ENCODE results near the gene NR1H4. TPM values are rescaled to one million over a fixed set of nuclear protein-coding genes. Genes with fewer than 3 reads are reported as not detected.
"Not testable (repeated sequence)": the region's sequence is repeated elsewhere in the genome, so short reads cannot be mapped to it uniquely, and the experiment has no call there.

NR1H4 gene
- total RNA-seq, 2 donors from 2014 or later, result not detected

- Mint-ChIP-seq H3K36me3 (no peaks in the 10 kb centered on the region), H3K9me3 (peaks cover 0 to 5% of the 10 kb centered on the region in 2 donors), H3K27ac (no peak overlapping the region)
- DNase-seq (ENCODE audit: low spot score in 2 of 2) (no peak), ATAC-seq (no peak)
Measured at GRCh38 chr12:100529756-100530350, 56.2 kb downstream of the NR1H4 start.

DNA sequence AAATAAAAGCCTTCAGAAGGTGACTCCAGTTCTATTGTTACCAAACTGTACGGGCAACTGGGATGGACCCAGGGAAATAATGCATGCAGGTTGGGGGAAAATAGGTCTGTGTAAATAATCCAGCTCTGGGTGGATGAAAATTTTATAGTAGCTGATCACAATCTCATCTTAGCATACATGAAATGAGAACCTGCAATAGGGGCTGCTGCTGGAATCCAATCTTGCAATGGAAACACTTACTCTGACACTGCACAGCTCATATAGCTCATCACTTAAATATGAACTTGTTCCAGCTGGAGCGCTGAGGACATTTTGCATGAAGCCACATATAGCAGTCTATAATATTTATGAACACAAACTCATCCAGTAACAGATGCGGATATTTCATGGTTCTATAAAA lies 59.7 kb downstream of the NR1H4 start:
- Mint-ChIP-seq H3K9me3 (peaks cover 0 to 5% of the 10 kb centered on the region in 2 donors), H3K27ac (no peak overlapping the region), H3K36me3 (no peaks in the 10 kb centered on the region)
- no peak for DNase-seq (ENCODE audit: low spot score in 2 of 2)
- no peak for ATAC-seq

DNA sequence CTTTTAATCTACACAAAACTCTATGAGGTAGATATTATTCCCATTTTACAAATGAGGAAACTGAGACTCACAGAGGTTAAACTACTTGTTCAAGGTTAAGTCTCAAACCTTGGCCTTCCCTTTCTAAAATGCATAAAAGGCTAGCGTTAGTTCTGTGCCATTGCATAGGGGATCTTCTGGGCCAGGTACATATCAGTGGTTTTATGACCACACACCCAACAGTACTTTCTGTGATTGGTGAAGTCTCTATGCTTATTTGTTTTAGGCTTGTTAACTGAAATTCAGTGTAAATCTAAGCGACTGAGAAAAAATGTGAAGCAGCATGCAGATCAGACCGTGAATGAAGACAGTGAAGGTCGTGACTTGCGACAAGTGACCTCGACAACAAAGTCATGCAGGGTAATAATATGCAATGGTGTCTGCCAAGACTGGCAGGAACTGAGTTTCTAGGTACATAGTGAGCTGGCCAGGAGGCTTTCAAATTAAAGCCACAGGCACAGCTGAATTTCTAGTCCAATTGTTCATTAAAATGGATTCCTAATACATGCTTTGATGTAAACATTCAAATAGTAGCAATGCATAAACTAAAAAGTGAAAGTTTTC lies 61.1 kb downstream of the NR1H4 start:
- Mint-ChIP-seq H3K9me3 (no peaks in the 10 kb centered on the region), H3K27ac (no peak overlapping the region), H3K36me3 (no peaks in the 10 kb centered on the region)
- DNase-seq (ENCODE audit: low spot score in 2 of 2) (no peak), ATAC-seq (no peak)

DNA sequence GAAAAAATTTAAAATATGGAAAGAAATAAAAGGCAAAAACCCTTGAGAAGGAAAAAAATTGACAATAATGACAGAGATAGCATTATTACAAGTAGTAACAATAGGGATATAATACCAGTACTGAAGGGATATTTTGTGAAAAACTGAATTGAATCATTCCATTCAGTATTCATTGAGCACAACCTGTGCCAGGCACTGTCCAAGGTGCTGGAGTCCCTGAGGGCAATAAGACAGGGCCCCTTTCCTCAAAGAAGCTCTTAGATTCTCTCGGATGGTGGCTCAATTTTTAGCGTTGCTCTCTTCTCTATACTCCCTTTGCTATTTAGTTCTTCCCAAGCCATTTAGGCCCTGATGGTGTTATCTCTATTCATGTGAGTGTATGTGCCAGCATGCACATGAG lies 65.5 kb downstream of the NR1H4 start:
- Mint-ChIP-seq H3K36me3 (no peaks in the 10 kb centered on the region), H3K9me3 (no peaks in the 10 kb centered on the region), H3K27ac (no peak overlapping the region)
- ATAC-seq (no peak), DNase-seq (ENCODE audit: low spot score in 2 of 2) (peak in 1 of 2 donors; percentile 3)

- ATAC-seq, result no peak
- no peak for DNase-seq (ENCODE audit: low spot score in 2 of 2)
- no peak overlapping the region for H3K27ac Mint-ChIP-seq
- no peaks in the 10 kb centered on the region for H3K9me3 Mint-ChIP-seq
- no peaks in the 10 kb centered on the region for H3K36me3 Mint-ChIP-seq
Measured at GRCh38 chr12:100544165-100544564, 70.5 kb downstream of the NR1H4 start.

DNA sequence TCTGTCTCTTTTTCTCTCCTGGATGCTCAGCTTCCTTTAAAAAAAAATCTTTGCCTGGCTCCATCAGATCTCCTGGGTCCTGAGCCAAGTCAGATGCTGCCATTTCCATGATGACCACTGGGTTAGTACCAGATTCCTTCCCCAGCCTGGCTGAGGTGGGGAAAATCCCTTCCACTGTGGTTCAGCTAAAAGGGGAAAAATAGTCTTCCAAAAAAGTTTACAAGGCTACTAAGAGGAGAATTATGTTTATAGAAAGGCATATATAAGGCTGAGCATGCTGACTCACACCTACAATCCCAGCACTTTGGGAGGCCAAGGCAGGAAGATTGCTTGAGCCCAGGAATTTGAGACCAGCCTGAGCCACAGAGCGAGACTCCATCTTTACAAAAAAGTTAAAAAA lies 71.4 kb downstream of the NR1H4 start:
- Mint-ChIP-seq H3K36me3 (no peaks in the 10 kb centered on the region), H3K27ac (no peak overlapping the region), H3K9me3 (no peaks in the 10 kb centered on the region)
- DNase-seq (ENCODE audit: low spot score in 2 of 2) (no peak), ATAC-seq (no peak)

GRCh38 chr12:100553936-100554335 lies 80.3 kb downstream of the NR1H4 start:
- ATAC-seq (no peak), DNase-seq (ENCODE audit: low spot score in 2 of 2) (no peak)
- no peak overlapping the region for H3K27ac Mint-ChIP-seq
- H3K9me3 Mint-ChIP-seq, result no peaks in the 10 kb centered on the region
- no peaks in the 10 kb centered on the region for H3K36me3 Mint-ChIP-seq

DNA sequence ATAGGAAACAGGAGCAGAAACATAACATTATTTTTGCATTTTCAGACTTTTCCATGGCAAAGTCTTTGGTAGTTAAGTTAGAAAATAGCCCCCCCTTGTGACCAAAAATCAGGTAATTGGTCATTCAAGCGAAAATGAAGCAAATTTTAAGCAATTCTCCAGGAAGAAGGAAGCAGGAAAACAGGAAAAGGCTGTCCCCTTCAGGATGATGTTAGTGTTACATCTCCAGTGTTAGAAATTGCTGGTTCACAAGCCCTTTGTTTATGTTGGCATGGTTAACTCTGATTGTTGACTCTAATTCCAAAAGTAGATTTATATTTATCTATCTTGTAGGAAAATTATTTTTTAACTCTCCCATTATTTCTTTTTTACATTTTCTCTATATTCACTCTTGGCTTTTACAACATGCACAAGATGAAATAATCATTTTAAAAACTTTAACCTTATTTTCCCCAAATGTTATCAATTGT lies 81.0 kb downstream of the NR1H4 start:
- DNase-seq (ENCODE audit: low spot score in 2 of 2) (no peak), ATAC-seq (no peak)
- no peak overlapping the region for H3K27ac Mint-ChIP-seq
- no peaks in the 10 kb centered on the region for H3K36me3 Mint-ChIP-seq
- H3K9me3 Mint-ChIP-seq, result no peaks in the 10 kb centered on the region

- ATAC-seq (no peak), DNase-seq (ENCODE audit: low spot score in 2 of 2) (no peak)
- Mint-ChIP-seq H3K36me3 (no peaks in the 10 kb centered on the region), H3K9me3 (no peaks in the 10 kb centered on the region), H3K27ac (no peak overlapping the region)
Measured at GRCh38 chr12:100555722-100556121, 82.1 kb downstream of the NR1H4 start.

DNA sequence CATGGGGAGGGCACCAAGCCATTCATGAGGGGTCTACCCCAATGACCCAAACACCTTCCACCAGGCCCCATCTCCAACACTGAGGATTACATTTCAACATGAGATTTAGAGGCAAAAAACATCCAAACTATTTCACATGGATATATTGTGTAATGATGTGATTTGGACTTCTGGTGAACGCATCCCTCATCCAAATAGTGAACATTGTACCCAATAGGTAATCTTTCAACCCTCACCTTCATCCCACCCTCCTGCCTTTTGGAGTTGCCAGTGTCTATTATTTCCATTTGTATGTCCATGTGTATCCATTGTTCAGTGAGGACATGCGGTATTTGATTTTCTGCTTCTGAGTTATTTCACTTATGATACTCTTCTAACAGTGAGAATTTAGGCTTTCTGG lies 83.7 kb downstream of the NR1H4 start:
- ATAC-seq (no peak), DNase-seq (ENCODE audit: low spot score in 2 of 2) (no peak)
- Mint-ChIP-seq H3K36me3 (no peaks in the 10 kb centered on the region), H3K9me3 (no peaks in the 10 kb centered on the region), H3K27ac (no peak overlapping the region)

GRCh38 chr12:100559261-100559660 lies 85.6 kb downstream of the NR1H4 start:
- not testable (repeated sequence) for DNase-seq (ENCODE audit: low spot score in 2 of 2); H3K27ac Mint-ChIP-seq; H3K9me3 Mint-ChIP-seq; ATAC-seq; H3K36me3 Mint-ChIP-seq

DNA sequence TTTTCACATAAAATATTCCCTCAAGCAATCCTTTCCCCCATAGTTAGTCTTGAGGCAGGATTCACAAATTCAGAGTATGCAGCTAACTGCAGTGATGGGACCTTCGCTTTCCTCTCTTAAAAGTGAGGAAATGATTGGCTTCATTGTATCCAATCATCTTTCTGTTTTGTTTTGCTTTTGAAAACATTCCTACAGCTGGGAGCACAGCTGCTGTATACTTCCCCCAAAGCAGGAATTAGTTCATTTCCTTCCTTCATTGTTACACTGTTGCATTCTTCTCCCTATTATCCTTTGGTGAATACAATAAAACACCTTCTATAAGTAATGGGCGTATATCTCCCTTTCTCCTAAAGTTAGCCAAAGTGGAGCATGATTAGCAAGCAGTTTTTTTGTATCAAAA lies 90.4 kb downstream of the NR1H4 start:
- H3K36me3 Mint-ChIP-seq, result no peaks in the 10 kb centered on the region
- no peaks in the 10 kb centered on the region for H3K9me3 Mint-ChIP-seq
- H3K27ac Mint-ChIP-seq, result no peak overlapping the region
- ATAC-seq, result no peak
- DNase-seq (ENCODE audit: low spot score in 2 of 2), result no peak

DNA sequence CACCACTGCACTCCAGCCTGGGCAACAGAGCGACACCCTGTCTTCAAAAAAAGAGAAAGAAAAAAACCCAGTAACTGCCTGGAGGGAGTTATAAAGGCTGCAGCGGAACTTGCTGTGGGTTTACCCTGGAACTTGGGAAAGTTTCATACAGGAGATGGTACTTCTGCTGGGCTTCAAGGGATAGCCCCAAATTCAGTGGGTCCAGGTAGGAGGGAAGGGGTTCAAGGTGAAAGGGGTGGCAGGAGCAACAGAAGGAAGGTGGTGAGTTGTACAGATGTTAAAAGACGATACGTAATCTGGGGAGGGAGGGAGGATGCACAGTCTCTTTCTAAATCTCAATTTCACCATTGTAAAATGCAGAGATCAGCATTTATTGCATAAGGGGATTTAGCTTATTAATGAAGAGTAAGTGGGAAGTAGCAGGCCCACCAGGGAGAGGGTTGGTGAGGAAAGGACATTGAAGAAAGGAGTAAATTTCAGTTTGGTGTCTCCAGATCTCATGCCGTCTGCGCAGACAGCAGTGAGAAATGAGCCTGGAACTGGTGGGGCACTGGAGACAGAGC lies 91.3 kb downstream of the NR1H4 start:
- Mint-ChIP-seq H3K27ac (no peak overlapping the region), H3K9me3 (no peaks in the 10 kb centered on the region), H3K36me3 (no peaks in the 10 kb centered on the region)
- ATAC-seq (no peak), DNase-seq (ENCODE audit: low spot score in 2 of 2) (no peak)

DNA sequence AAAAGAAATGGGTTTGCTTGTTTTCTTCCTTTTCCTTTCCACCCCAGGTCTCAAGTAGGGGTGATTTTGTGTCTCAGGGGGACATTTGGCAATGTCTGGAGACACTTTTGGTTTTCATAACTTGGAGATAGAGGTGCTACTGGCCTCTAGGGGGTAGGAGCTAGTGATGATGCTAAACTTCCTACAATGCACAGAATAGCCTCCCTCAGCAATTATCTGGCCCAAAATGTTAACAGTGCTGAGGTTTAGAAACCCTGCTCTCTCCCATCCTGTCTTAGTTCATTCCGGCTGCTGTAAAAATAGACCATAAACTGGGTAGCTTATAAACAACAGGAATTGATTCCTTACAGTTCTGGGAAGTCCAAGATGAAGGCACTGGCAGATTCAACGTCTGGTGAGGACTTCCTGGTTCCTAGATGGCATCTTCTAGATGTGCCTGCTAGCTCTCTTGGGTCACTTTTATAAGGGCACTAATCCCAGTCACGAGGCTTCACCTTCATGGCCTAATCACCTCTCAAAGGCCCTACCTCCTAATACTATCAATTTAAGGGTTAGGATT lies 92.4 kb downstream of the NR1H4 start:
- no peaks in the 10 kb centered on the region for H3K36me3 Mint-ChIP-seq
- H3K27ac Mint-ChIP-seq, result no peak overlapping the region
- DNase-seq (ENCODE audit: low spot score in 2 of 2) (no peak), ATAC-seq (no peak)
- H3K9me3 Mint-ChIP-seq, result no peaks in the 10 kb centered on the region

- Mint-ChIP-seq H3K9me3 (no peaks in the 10 kb centered on the region), H3K27ac (no peak overlapping the region), H3K36me3 (no peaks in the 10 kb centered on the region)
- ATAC-seq (peak in 1 of 2 donors; percentile 63), DNase-seq (ENCODE audit: low spot score in 2 of 2) (no peak)
Measured at GRCh38 chr12:100566887-100567637, 93.4 kb downstream of the NR1H4 start.

GRCh38 chr12:100567945-100568344 lies 94.3 kb downstream of the NR1H4 start:
- DNase-seq (ENCODE audit: low spot score in 2 of 2), result no peak
- Mint-ChIP-seq H3K27ac (no peak overlapping the region), H3K9me3 (no peaks in the 10 kb centered on the region), H3K36me3 (no peaks in the 10 kb centered on the region)
- peak in 1 of 2 donors; percentile 74 for ATAC-seq

DNA sequence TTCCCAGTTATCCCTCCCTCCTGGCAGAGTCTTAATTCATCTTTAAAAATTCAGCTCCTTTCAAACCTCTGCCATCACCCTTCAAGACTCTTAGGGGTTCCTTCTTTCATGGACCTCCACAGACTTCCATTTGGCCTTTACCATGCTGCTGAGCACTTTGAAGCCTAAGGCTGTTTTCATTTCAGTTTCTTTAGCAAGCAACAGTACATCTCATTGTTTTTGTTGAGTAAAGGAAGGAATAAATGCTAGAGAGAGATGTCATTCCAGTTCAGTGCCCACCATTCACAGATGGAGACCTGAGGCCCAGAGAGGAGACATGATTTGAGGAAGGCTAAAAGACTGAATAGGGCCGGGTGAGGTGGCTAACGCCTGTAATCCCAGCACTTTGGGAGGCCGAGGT lies 98.5 kb downstream of the NR1H4 start:
- no peak for DNase-seq (ENCODE audit: low spot score in 2 of 2)
- H3K9me3 Mint-ChIP-seq, result no peaks in the 10 kb centered on the region
- H3K27ac Mint-ChIP-seq, result no peak overlapping the region
- ATAC-seq, result no peak
- H3K36me3 Mint-ChIP-seq, result peaks cover 5 to 11% of the 10 kb centered on the region in 2 donors

All from activated naive CD4-positive, alpha-beta T cell treated with anti-CD3 and anti-CD28 coated beads, Interleukin-2, amount 50 U/mL, for 72 hours (primary cell).